DMS153 treated with DMSO at 0.1 percent for 48 hours (cell line): ENCODE data around the gene DRC3.

ENCODE experiments used
- DNase-seq: peaks from one replicate; lab custom pipeline; 2025; ENCODE audit not compliant: unreplicated experiment; lab: John Stamatoyannopoulos, UW

Gene DRC3

DNA sequence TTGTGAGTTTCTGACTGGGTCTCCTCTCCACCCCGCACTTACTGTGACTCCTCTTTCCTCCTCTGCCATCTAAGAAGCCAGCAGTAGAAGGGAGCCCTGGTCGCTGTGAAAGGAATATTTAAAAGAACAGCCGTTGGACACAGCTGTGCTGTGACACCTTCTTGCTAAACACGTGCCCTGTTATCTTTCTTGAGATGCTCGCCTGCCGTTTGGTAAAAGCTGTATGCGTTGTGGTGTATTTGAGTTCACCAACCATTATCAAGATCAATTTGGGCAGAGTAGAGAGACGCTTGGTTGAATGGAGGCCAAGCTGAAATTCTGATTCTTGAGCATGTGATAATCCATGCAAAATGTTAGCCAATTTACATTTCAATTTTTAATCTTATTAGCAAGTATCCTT lies 70.3 kb downstream of the DRC3 start:
- DNase-seq = no peak

DNA sequence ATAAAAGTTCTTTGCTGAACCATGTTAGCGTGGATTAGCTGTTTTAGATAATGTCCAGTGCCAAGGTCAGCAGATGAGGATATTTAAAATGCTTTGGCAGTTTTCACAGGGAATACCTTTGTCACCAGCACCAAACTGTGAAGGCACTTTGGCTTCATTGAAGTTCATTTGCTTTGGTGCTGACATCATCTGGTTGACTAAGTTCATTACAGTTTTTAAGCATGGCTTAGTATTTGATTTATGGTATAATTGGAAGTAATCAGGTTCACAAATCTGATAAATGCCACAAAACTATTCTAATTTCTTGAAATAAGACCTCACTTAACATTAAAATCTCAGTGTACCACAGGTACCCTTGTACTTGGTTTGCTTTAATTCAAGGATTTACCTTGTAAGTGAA lies 70.8 kb downstream of the DRC3 start:
- DNase-seq = no peak

DNA sequence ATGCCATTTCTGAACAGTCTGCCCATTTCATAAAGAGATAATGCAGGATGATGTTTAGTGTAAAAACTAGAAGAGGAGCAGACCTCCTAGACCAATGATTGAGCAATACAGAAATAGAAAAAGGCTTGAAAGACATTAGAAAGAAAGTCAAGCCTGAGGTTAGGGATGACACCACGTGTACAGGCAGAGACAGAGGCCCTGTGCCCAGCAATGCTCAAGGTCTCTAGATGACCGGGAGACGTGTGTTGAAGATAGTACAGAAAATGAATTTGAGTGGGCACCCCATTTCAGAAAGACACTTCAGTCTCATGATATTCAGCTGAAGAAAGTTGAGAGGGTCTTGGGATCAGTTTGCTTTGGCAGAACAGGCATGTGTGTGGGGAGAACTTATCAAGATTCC lies 71.9 kb downstream of the DRC3 start:
- no peak for DNase-seq

DNA sequence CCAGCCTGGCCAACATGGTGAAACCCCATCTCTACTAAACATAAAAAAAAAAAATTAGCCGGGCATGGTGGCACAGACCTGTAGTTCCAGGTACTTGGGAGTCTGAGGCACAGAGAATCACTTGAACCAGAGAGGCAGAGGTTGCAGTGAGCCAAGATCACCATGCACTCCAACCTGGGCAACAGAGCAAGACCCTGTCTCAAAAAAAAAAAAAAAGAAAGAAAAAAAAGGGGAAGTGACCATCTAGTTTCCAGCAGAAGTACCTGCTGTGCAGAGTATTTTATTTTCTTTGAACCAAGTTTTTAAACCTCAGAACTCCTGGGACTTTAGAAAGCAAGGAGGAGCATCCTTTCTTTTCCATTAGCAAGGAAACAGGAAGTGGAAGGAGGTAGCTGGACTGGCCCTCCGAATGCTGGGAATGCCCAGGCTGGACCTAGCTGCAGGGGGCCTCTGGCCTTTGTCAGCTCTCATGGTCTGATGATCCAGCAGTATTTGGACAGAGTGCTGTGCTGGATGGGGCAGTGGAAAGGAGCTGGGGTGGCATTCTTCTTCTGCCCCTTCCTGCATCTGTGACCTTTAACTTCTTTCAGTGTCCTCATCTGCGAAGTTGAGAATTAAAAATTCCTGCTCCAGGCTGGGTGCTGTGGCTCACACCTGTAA lies 73.2 kb downstream of the DRC3 start:
- no peak for DNase-seq

DNA sequence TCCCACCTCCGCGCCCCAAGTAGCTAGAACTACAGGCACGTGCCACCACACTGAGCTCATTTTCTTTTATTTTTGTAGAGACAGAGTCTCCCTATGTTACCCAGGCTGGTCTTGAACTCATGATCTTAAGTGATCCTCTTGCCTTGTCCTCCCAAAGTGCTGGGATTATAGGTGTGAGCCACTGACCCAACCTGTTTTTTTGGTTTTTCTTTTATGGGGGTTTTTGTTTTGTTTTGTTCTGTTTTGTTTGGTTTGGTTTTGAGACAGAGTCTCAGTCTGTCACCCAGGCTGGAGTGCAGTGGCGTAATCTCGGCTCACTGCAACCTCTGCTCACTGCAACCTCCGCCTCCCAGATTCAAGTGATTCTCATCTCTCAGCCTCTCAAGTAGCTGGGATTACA lies 82.9 kb downstream of the DRC3 start:
- no peak for DNase-seq

DNA sequence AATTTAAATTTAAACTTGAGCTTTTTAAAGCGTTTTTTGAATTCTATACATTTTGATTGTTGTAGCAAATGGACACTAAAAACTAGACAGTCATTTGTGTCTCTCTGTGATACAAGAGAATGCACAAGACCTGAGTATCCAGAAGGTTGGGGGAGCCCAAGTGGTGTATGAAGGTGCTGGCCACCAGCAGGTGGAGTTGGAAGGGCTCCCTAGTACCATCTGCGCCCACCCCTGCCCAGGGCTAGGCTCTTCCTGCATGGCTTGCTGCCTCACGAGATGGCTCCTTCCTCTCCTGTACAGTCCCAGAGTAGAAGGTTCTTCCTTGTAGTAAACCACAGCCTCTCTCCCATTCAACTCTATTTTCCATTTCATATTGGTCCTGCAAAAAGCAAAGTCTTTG lies 83.6 kb downstream of the DRC3 start:
- no peak for DNase-seq

DNA sequence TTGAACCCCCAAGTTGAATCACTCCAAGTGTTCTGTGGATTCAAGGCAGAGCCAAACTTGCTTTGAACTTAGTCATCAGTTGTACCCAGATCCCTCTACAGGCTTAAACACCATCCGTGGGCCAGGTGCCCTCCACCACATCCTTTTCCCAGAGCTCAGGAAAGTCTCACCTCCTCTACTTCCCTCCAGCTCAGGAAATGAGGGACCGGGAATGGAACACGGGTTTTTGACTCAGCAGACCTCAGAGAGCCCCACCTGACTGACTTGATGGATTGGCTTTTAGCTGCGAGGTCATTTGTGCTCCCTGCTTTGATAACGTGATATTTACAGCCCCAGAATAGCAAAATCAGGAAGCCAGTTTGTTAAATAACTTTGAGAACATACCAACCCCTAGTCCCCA lies 86.6 kb downstream of the DRC3 start:
- no peak for DNase-seq

DNA sequence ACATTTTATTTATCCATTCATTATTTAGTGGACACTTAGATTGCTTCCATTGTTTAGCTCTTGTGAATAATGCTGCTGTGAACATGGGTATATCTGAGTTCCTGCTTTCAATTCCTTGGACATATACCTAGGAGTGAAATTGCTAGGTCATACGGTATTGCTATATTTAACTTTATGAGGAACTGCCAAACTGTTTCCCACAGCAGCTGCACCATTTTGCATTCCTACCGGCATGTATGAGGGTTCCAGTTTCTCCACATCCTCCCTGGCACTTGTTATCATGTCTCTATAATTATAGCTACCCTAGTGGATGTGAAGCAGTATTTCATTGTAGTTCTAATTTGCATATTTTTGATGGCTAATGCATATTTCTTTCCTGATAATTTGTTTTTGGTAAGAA lies 91.4 kb downstream of the DRC3 start:
- no peak for DNase-seq

DNA sequence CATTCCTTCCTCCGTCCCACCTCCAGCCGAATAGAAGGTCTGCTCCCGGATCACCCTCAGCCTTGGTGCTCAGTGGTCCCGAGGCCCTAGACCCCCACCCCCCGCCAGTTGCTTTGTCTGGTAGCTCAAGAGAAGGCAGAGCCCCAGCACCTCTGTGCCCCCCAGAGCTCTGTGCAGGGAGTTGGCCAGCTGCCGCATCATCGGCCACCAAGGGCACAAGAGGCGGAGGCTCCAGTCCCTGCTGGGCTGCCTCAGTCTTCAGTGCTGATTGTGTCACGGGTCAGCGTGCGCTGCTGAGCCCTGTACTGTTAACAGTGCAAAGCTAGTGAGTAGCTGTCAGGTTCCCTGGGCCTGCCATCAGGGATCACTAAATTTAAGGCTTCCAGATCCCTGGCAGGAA lies 92.9 kb downstream of the DRC3 start:
- no peak for DNase-seq
